Omental fat pad (tissue), 4 donors: ENCODE data around the gene ACOT11. TPM values are rescaled to one million over a fixed set of nuclear protein-coding genes. Genes with fewer than 3 reads are reported as not detected.
"Not testable (repeated sequence)": the region's sequence is repeated elsewhere in the genome, so short reads cannot be mapped to it uniquely, and the experiment has no call there.

ENCODE experiments used
- ATAC-seq: fragments of 150-250 bp; one replicate; pipeline ENCODE4 v1.9.1; 2016; ENCODE audit warnings: mild to moderate bottlenecking, moderate library complexity; ENCODE audit not compliant: low FRiP score
- DNase-seq: peaks from one replicate; pipeline ENCODE4 v3.0.0-alpha.2; 2019; ENCODE audit warnings: low spot score
- CTCF ChIP-seq, 3 donors: fragments of 450-650 bp; IDR thresholded peaks; one replicate each; pipeline ENCODE4 v1.5.1; 2016 to 2017; ENCODE audit warnings: antibody characterized with exemption in 3 of 3, mild to moderate bottlenecking in 3 of 3, moderate library complexity in 2 of 3
- total RNA-seq, 4 donors: library from RNA; depleted of rRNA; stranded (reverse); fragments of >200 nt; gene quantifications; one replicate each; pipeline ENCODE4 v1.1.0, GENCODE V29; 2016

ACOT11 gene
- total RNA-seq, 4 donors from 2014 or later, result 1.4 to 3.8 (median 3.2) TPM

GRCh38 chr1:54615531-54616279 is 67.7 kb downstream of the ACOT11 start:
- DNase-seq (no peak), ATAC-seq (no peak)
- TF ChIP-seq CTCF (IDR thresholded peaks at IDR 0.05), result no peak

- ATAC-seq (no peak), DNase-seq (no peak)
- TF ChIP-seq CTCF (IDR thresholded peaks at IDR 0.05), result no peak
Observed at GRCh38 chr1:54619749-54620148, 71.7 kb downstream of the ACOT11 start.

GRCh38 chr1:54623216-54624007 is 75.4 kb downstream of the ACOT11 start, which contains the start of gene FAM151A:
TSS of gene FAM151A (minus strand) at chr1:54623525. CDS start at chr1:54623395, 130 bp downstream.
- ATAC-seq (no peak), DNase-seq (no peak)
- no peak for TF ChIP-seq CTCF (IDR thresholded peaks at IDR 0.05)

GRCh38 chr1:54624466-54625464 is 76.7 kb downstream of the ACOT11 start:
- TF ChIP-seq CTCF (IDR thresholded peaks at IDR 0.05), result no peak
- no peak for DNase-seq
- ATAC-seq, result no peak

- DNase-seq (no peak), ATAC-seq (no peak)
- TF ChIP-seq CTCF (IDR thresholded peaks at IDR 0.05), result no peak
Observed at GRCh38 chr1:54627196-54627595, 79.2 kb downstream of the ACOT11 start.

- DNase-seq, result not testable (repeated sequence)
Observed at GRCh38 chr1:54635804-54636203, 87.8 kb downstream of the ACOT11 start.

GRCh38 chr1:54636461-54637446 is 88.7 kb downstream of the ACOT11 start:
- not testable (repeated sequence) for DNase-seq, ATAC-seq

More at GRCh38 chr1:54635804-54636203, 87.8 kb downstream of the ACOT11 start:
- not testable (repeated sequence) for ATAC-seq
